HepG2 (cell line): ENCODE data around the gene FAM131A. TPM values are rescaled to one million over a fixed set of nuclear protein-coding genes. Genes with fewer than 3 reads are reported as not detected.

ENCODE experiments used
- FOXA3 ChIP-seq: IDR thresholded peaks from 2 replicates; pipeline ENCODE4 v1.6.1; 2016; ENCODE audit warnings: missing genetic modification reagents, missing compliant biosample characterization
- HNF1A ChIP-seq, 2 experiments: sonication (generic) in 1 of 2; formaldehyde crosslinking in 1 of 2; IDR thresholded peaks; 2 replicates each; pipeline versions ENCODE4 v1.4.0 to v1.6.1; 2016 to 2020; ENCODE audit warnings: borderline replicate concordance in 1 of 2, low read depth in 1 of 2, mild to moderate bottlenecking in 1 of 2, missing genetic modification reagents in 1 of 2
- KLF11 ChIP-seq: IDR thresholded peaks from 2 replicates; pipeline ENCODE4 v1.6.1; 2016; ENCODE audit warnings: missing compliant biosample characterization
- NR2C2 ChIP-seq: sonication (generic); formaldehyde crosslinking; IDR thresholded peaks from 2 replicates; pipeline ENCODE4 v1.4.0; 2020; ENCODE audit warnings: missing genetic modification reagents, mild to moderate bottlenecking, moderate library complexity, borderline replicate concordance
- NR3C1 ChIP-seq: sonication (generic); formaldehyde crosslinking; IDR thresholded peaks from 2 replicates; pipeline ENCODE4 v1.4.0; 2020; ENCODE audit warnings: missing genetic modification reagents
- TCF7L2 ChIP-seq: IDR thresholded peaks from 2 replicates; pipeline ENCODE4 v1.6.1; 2011; ENCODE audit warnings: mild to moderate bottlenecking, low read depth, low read length, moderate library complexity
- ZBTB40 ChIP-seq, 2 experiments: fragments of 450-650 bp in 1 of 2; sonication (generic) in 1 of 2; formaldehyde crosslinking in 1 of 2; IDR thresholded peaks; 2 replicates each; pipeline versions ENCODE4 v1.6.1 to v1.8.0; 2016 to 2022; ENCODE audit warnings: antibody characterized with exemption in 1 of 2, mild to moderate bottlenecking in 1 of 2, missing genetic modification reagents in 1 of 2
- ZFP90 ChIP-seq: sonication (generic); formaldehyde crosslinking; IDR thresholded peaks from 2 replicates; pipeline ENCODE4 v1.8.0; 2022; ENCODE audit warnings: missing genetic modification reagents, mild to moderate bottlenecking, inconsistent platforms, borderline replicate concordance
- ZMYM2 ChIP-seq: sonication (generic); formaldehyde crosslinking; IDR thresholded peaks from 2 replicates; pipeline ENCODE4 v1.8.0; 2022; ENCODE audit warnings: mild to moderate bottlenecking, missing genetic modification reagents
- ZNF33A ChIP-seq: sonication (generic); formaldehyde crosslinking; IDR thresholded peaks from 2 replicates; pipeline ENCODE4 v1.5.1; 2020; ENCODE audit warnings: missing genetic modification reagents, mild to moderate bottlenecking, moderate library complexity, borderline replicate concordance
- ZNF34 ChIP-seq: sonication (generic); formaldehyde crosslinking; IDR thresholded peaks from 2 replicates; pipeline ENCODE4 v1.4.0; 2020; ENCODE audit warnings: mild to moderate bottlenecking, missing genetic modification reagents, borderline replicate concordance
- ZNF709 ChIP-seq: sonication (generic); formaldehyde crosslinking; IDR thresholded peaks from 2 replicates; pipeline ENCODE4 v1.5.0; 2020; ENCODE audit warnings: mild to moderate bottlenecking, missing genetic modification reagents
- polyA plus RNA-seq, 8 experiments: library from polyadenylated mRNA; depleted of rRNA in 3 of 8; stranded (reverse) in 7 of 8; unstranded in 1 of 8; fragments of >200 nt; fragmentation: Illumina TruSeq in 4 of 8; extraction: Trizol in 4 of 8; gene quantifications; 2 replicates each; pipeline versions ENCODE4 v1.2.1 to v1.2.3, GENCODE V29; 2011 to 2016; ENCODE audit warnings: low read depth in 4 of 8, missing spikeins in 1 of 8, mixed read lengths in 1 of 8; ENCODE audit not compliant: insufficient read depth in 1 of 8
- total RNA-seq, 5 experiments: library from RNA; depleted of rRNA; stranded (reverse); fragments of >200 nt; fragmentation: Illumina TruSeq; extraction: Trizol; gene quantifications; 2 replicates each; pipeline ENCODE4 v1.2.3, GENCODE V29; 2016; ENCODE audit warnings: low read depth in 1 of 5

The FAM131A gene
- total and polyA plus RNA-seq, 2 of the 13 experiments (the other 11 are each of a cell fraction or from before 2014, with no cell fraction given), result 9.2 to 9.3 TPM

- TF ChIP-seq FOXA3 (CRISPR knock-in tag), result no peak
- TF ChIP-seq ZNF33A, result peak; percentile 42; the same call in 1 of the 2 replicates
- 0 out of 2 replicates have a peak, but pooled peaks have one; percentile 13 for TF ChIP-seq ZNF709 (CRISPR knock-in tag)
- TF ChIP-seq ZBTB40 (IDR thresholded peaks at IDR 0.05), result no peak
- no peak for TF ChIP-seq ZBTB40 (CRISPR knock-in tag; IDR thresholded peaks at IDR 0.05)
- TF ChIP-seq ZMYM2 (CRISPR knock-in tag), result no peak
- TF ChIP-seq TCF7L2, result no peak
- no peak for TF ChIP-seq KLF11 (CRISPR knock-in tag)
- no peak for TF ChIP-seq NR2C2 (CRISPR knock-in tag)
- no peak for TF ChIP-seq NR3C1 (CRISPR knock-in tag)
- TF ChIP-seq ZFP90 (CRISPR knock-in tag), result no peak
- TF ChIP-seq ZNF34, result no peak
- no peak for TF ChIP-seq HNF1A (IDR thresholded peaks at IDR 0.05; ENCODE audit: low read depth)
- TF ChIP-seq HNF1A (CRISPR knock-in tag; IDR thresholded peaks at IDR 0.05; ENCODE audit: borderline replicate concordance), result no peak
Measured at GRCh38 chr3:184299488-184300377, 37.7 kb upstream of the FAM131A start (continued).
